Lower leg skin (tissue), 4 donors: ENCODE measurements around the gene ZNF575. TPM values are rescaled to one million over a fixed set of nuclear protein-coding genes. Genes with fewer than 3 reads are reported as not detected.

Experiments used
- DNase-seq, 2 donors: peaks; one replicate each; pipeline ENCODE4 v3.0.0-alpha.2; 2019; ENCODE audit warnings: low spot score in 2 of 2
- H3K4me3 ChIP-seq: fragments of 200-600 bp; sonication (generic); 2 replicates; pipeline ENCODE4 v1.5.1; 2017; ENCODE audit warnings: mild to moderate bottlenecking, low read depth; ENCODE audit not compliant: poor library complexity, severe bottlenecking
- CTCF ChIP-seq, 3 donors: fragments of 450-650 bp; IDR thresholded peaks; one replicate each; pipeline ENCODE4 v1.5.1; 2016; ENCODE audit warnings: antibody characterized with exemption in 3 of 3, mild to moderate bottlenecking in 3 of 3, moderate library complexity in 2 of 3
- POLR2A ChIP-seq, 2 donors: fragments of 450-650 bp; IDR thresholded peaks; one replicate each; pipeline ENCODE4 v1.6.1; 2016 to 2017; ENCODE audit warnings: antibody characterized with exemption in 2 of 2, mild to moderate bottlenecking in 1 of 2, moderate library complexity in 1 of 2
- WGBS, 2 donors: methylation state at CpG; one replicate each; pipeline ENCODE4 v1.1.5; 2018; 5-methylcytosine and 5-hydroxymethylcytosine counted together
- intact Hi-C: fragments of 100-400 bp; cut with DNase I; formaldehyde crosslinking; loops from one replicate; pipeline ENCODE4 v1.15.0; 2023; ENCODE audit warnings: low total_unique reads
- total RNA-seq, 4 donors: library from RNA; depleted of rRNA; stranded (reverse); fragments of >200 nt; gene quantifications; one replicate each; pipeline ENCODE4 v1.1.0, GENCODE V29; 2016

ZNF575 gene
- total RNA-seq, 4 donors from 2014 or later, result 0.42 to 0.94 (median 0.88) TPM; not detected in 1

GRCh38 chr19:43533546-43534304 is 737 bp downstream of the ZNF575 start:
- peak; percentile 99 for DNase-seq
- H3K4me3 ChIP-seq, result peak overlapping the region; percentile 60
- 1% methylated on average over 34 to 41 of the region's 41 CpGs for WGBS, 2 donors
- intact Hi-C loops, result no loop called here
- no peak for TF ChIP-seq CTCF (IDR thresholded peaks at IDR 0.05)
- TF ChIP-seq POLR2A (IDR thresholded peaks at IDR 0.05), result no peak

- TF ChIP-seq POLR2A (IDR thresholded peaks at IDR 0.05), result no peak
- TF ChIP-seq CTCF (IDR thresholded peaks at IDR 0.05), result no peak
- intact Hi-C loops, result no loop called here
- no peak overlapping the region for H3K4me3 ChIP-seq
- no peak for DNase-seq
- WGBS, 2 donors, result 36% methylated on average over 17 of the region's 17 CpGs
Observed at GRCh38 chr19:43534305-43534815, 1.4 kb downstream of the ZNF575 start.

GRCh38 chr19:43534816-43535761 is 2.1 kb downstream of the ZNF575 start:
- TF ChIP-seq POLR2A (IDR thresholded peaks at IDR 0.05), result no peak
- no peak for TF ChIP-seq CTCF (IDR thresholded peaks at IDR 0.05)
- DNase-seq, result peak in 1 of 2 donors; percentile 89
- 64 to 65% methylated on average over 62 of the region's 62 CpGs for WGBS, 2 donors
- H3K4me3 ChIP-seq, result no peak overlapping the region
- intact Hi-C loops, result no loop called here

GRCh38 chr19:43538922-43539321 is 5.9 kb downstream of the ZNF575 start:
- no peak overlapping the region for H3K4me3 ChIP-seq
- no peak for DNase-seq
- TF ChIP-seq POLR2A (IDR thresholded peaks at IDR 0.05) (no peak), CTCF (IDR thresholded peaks at IDR 0.05) (no peak)
- intact Hi-C loops, result no loop called here

GRCh38 chr19:43540381-43540780 is 7.4 kb downstream of the ZNF575 start:
- TF ChIP-seq POLR2A (IDR thresholded peaks at IDR 0.05) (no peak), CTCF (IDR thresholded peaks at IDR 0.05) (no peak)

More at GRCh38 chr19:43540381-43540780, 7.4 kb downstream of the ZNF575 start:
- intact Hi-C loops, result no loop called here
- no peak for DNase-seq
- 97 to 98% methylated on average over 3 of the region's 3 CpGs for WGBS, 2 donors
- H3K4me3 ChIP-seq, result no peak overlapping the region
